A673 (cell line): ENCODE data around the gene ZBTB21. TPM values are rescaled to one million over a fixed set of nuclear protein-coding genes. Genes with fewer than 3 reads are reported as not detected.

Experiments
- BruUV-seq: library from RNA; stranded (reverse); fragments of 400-500 nt; replicated peaks from 2 replicates; lab custom pipeline; 2021; lab: Mats Ljungman, UMichigan
- CTCF ChIA-PET: fragments of 300-600 bp; sonication (Branson Sonifier 250); formaldehyde crosslinking; loops from one replicate; lab custom pipeline; 2022; ENCODE audit warnings: antibody characterized with exemption; lab: Charles Lee
- POLR2A ChIA-PET: fragments of 300-600 bp; sonication (Branson Sonifier 250); formaldehyde crosslinking; loops from one replicate; lab custom pipeline; 2022; ENCODE audit warnings: antibody characterized with exemption; ENCODE audit not compliant: low non-redundant PET; lab: Charles Lee
- DNase-seq: peaks from one replicate; pipeline ENCODE4 v3.0.0-alpha.2; 2015; ENCODE audit warnings: low spot score
- H3K27ac ChIP-seq: fragments of 200-600 bp; sonication (generic); 2 replicates; pipeline ENCODE4 v1.5.1; 2016; ENCODE audit warnings: mixed run types, low read depth, mild to moderate bottlenecking, mixed read lengths, antibody characterized with exemption, low read length; ENCODE audit not compliant: poor library complexity, severe bottlenecking
- H3K27me3 ChIP-seq: fragments of 200-600 bp; sonication (generic); replicated peaks from 2 replicates; pipeline ENCODE4 v1.6.1; 2017; ENCODE audit warnings: mixed run types, low read depth, mild to moderate bottlenecking, mixed read lengths, antibody characterized with exemption, low read length; ENCODE audit not compliant: insufficient read depth, poor library complexity
- H3K36me3 ChIP-seq: fragments of 200-600 bp; sonication (generic); 2 replicates; pipeline ENCODE4 v1.6.1; 2016; ENCODE audit warnings: mixed run types, mild to moderate bottlenecking, mixed read lengths, antibody characterized with exemption, low read length; ENCODE audit not compliant: insufficient read depth, poor library complexity, severe bottlenecking
- H3K4me1 ChIP-seq: fragments of 200-600 bp; sonication (generic); 2 replicates; pipeline ENCODE4 v1.6.1; 2017; ENCODE audit warnings: mixed run types, mild to moderate bottlenecking, mixed read lengths, antibody characterized with exemption, low read length; ENCODE audit not compliant: insufficient read depth, poor library complexity, severe bottlenecking
- H3K4me3 ChIP-seq: fragments of 200-600 bp; sonication (generic); 2 replicates; pipeline ENCODE4 v1.5.1; 2016; ENCODE audit warnings: low read depth, mixed run types, mild to moderate bottlenecking, mixed read lengths, low read length; ENCODE audit not compliant: poor library complexity, severe bottlenecking
- H3K9me3 ChIP-seq: fragments of 200-600 bp; sonication (generic); 2 replicates; pipeline ENCODE4 v1.6.1; 2016; ENCODE audit warnings: mixed run types, low read depth, mild to moderate bottlenecking, mixed read lengths, antibody characterized with exemption, low read length; ENCODE audit not compliant: poor library complexity, severe bottlenecking
- EZH2 ChIP-seq: fragments of 200-600 bp; sonication (generic); IDR thresholded peaks from 2 replicates; pipeline ENCODE4 v1.6.1; 2017; ENCODE audit warnings: borderline replicate concordance, low read depth, mild to moderate bottlenecking, mixed read lengths, antibody characterized with exemption, low read length; ENCODE audit not compliant: poor library complexity, severe bottlenecking
- intact Hi-C: fragments of 100-400 bp; cut with micrococcal nuclease; formaldehyde crosslinking; loops from one replicate; pipeline ENCODE4 v1.10.0; 2022; ENCODE audit not compliant: unreplicated experiment
- total RNA-seq: library from RNA; stranded (reverse); gene quantifications from 2 replicates; pipeline ENCODE4 v1.2.3, GENCODE V29; 2021
- TF ChIP-seq, protein P1 (sequence below): fragments of 300-800, 200-600 bp; sonication (generic); conservative IDR thresholded peaks from 2 replicates; pipeline ENCODE4 v1.5.1; 2017; ENCODE audit warnings: low read depth, mild to moderate bottlenecking, antibody characterized with exemption, low read length, moderate library complexity, mixed read lengths

Gene ZBTB21
- total RNA-seq, 1 experiment from 2014 or later = 20.7 TPM

- no peaks in the 10 kb centered on the region for H3K27me3 ChIP-seq
- H3K9me3 ChIP-seq = no peaks in the 10 kb centered on the region
- intact Hi-C loops = no loop called here
- DNase-seq = no peak
- ChIA-PET POLR2A (no interaction called here), CTCF (no interaction called here)
- BruUV-seq = no TSS peak
- no peaks in the 10 kb centered on the region for H3K36me3 ChIP-seq
- H3K4me1 ChIP-seq = no peaks in the 10 kb centered on the region
- TF ChIP-seq, protein P1, sequence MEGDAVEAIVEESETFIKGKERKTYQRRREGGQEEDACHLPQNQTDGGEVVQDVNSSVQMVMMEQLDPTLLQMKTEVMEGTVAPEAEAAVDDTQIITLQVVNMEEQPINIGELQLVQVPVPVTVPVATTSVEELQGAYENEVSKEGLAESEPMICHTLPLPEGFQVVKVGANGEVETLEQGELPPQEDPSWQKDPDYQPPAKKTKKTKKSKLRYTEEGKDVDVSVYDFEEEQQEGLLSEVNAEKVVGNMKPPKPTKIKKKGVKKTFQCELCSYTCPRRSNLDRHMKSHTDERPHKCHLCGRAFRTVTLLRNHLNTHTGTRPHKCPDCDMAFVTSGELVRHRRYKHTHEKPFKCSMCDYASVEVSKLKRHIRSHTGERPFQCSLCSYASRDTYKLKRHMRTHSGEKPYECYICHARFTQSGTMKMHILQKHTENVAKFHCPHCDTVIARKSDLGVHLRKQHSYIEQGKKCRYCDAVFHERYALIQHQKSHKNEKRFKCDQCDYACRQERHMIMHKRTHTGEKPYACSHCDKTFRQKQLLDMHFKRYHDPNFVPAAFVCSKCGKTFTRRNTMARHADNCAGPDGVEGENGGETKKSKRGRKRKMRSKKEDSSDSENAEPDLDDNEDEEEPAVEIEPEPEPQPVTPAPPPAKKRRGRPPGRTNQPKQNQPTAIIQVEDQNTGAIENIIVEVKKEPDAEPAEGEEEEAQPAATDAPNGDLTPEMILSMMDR = no peak
- no peak for TF ChIP-seq EZH2
- no peak overlapping the region for H3K27ac ChIP-seq
- H3K4me3 ChIP-seq = no peak overlapping the region
Observed at GRCh38 chr21:42019101-42019605, 9.0 kb upstream of the ZBTB21 start.

DNA sequence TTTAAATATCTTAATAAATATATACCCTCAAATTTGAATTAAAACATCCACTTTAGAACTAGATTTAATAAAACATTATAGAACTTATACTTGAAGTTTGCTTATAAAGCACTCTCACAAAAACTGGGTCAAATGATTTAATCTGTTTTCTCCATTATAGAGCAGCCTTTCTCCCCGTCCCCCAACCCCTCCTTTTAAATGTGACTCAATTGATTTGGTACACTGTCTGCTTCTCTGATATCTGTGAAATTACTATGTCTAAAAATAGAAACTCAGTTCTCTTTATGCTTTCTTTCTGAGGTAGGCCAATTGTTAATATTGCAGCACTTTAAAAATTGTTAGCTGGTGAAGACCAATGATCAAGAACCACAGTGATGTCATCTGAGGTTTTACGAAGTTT is 6.9 kb upstream of the ZBTB21 start:
- BruUV-seq = no TSS peak
- ChIA-PET POLR2A (no interaction called here), CTCF (no interaction called here)
- intact Hi-C loops = no loop called here
- H3K27me3 ChIP-seq = no peaks in the 10 kb centered on the region
- no peaks in the 10 kb centered on the region for H3K36me3 ChIP-seq
- no peak overlapping the region for H3K27ac ChIP-seq
- DNase-seq = no peak
- H3K4me3 ChIP-seq = no peak overlapping the region
- H3K9me3 ChIP-seq = no peaks in the 10 kb centered on the region
- no peaks in the 10 kb centered on the region for H3K4me1 ChIP-seq
- TF ChIP-seq EZH2 = no peak
- TF ChIP-seq, protein P1 = no peak

GRCh38 chr21:42016364-42016985 is 6.3 kb upstream of the ZBTB21 start:
- CTCF ChIA-PET = no interaction called here
- POLR2A ChIA-PET = no interaction called here
- intact Hi-C loops = no loop called here
- no peak overlapping the region for H3K27ac ChIP-seq
- no peak overlapping the region for H3K4me3 ChIP-seq
- TF ChIP-seq, protein P1 = no peak
- no peak for TF ChIP-seq EZH2
- no TSS peak for BruUV-seq
- no peaks in the 10 kb centered on the region for H3K27me3 ChIP-seq
- DNase-seq = no peak
- H3K4me1 ChIP-seq = no peaks in the 10 kb centered on the region
- no peaks in the 10 kb centered on the region for H3K9me3 ChIP-seq
- H3K36me3 ChIP-seq = no peaks in the 10 kb centered on the region
